ENCODE measurements around the gene CCDC85A.

CCDC85A gene

GRCh38 chr2:56215911-56216310 is 32.1 kb downstream of the CCDC85A start:
- H3K9me2 ChIP-seq (replicated peaks; ENCODE audit: insufficient read depth, low read length), result no peaks in the 10 kb centered on the region
- H3K36me3 ChIP-seq (replicated peaks; ENCODE audit: insufficient read depth, low read length), result no peaks in the 10 kb centered on the region

GRCh38 chr2:56217106-56217505 is 33.3 kb downstream of the CCDC85A start:
- Histone ChIP-seq H3K27me3 (replicated peaks; ENCODE audit: insufficient read depth, low read length) (no peaks in the 10 kb centered on the region), H3K4me2 (ENCODE audit: low read depth, low read length) (no peak overlapping the region), H3K9me3 (replicated peaks; ENCODE audit: insufficient read depth, low read length) (no peaks in the 10 kb centered on the region), H3K27ac (ENCODE audit: low read length) (no peak overlapping the region), H3K9ac (ENCODE audit: low read length) (no peak overlapping the region), H3K4me1 (ENCODE audit: low read length) (no peaks in the 10 kb centered on the region), H2AFZ (ENCODE audit: low read length) (no peak overlapping the region), H3K79me2 (ENCODE audit: low read length) (no peaks in the 10 kb centered on the region), H3K36me3 (replicated peaks; ENCODE audit: insufficient read depth, low read length) (no peaks in the 10 kb centered on the region), H3K4me3 (ENCODE audit: low read length) (no peak overlapping the region), H3K9me2 (replicated peaks; ENCODE audit: insufficient read depth, low read length) (no peaks in the 10 kb centered on the region), H4K20me1 (ENCODE audit: insufficient read depth, low read length) (no peaks in the 10 kb centered on the region), H3F3A (ENCODE audit: insufficient read depth, low read length) (no peaks in the 10 kb centered on the region)
- no peak for TF ChIP-seq EZH2 (optimal IDR thresholded peaks at IDR 0.05; ENCODE audit: low read depth, low read length)
- TF ChIP-seq EZH2phosphoT487 (IDR thresholded peaks at IDR 0.05; ENCODE audit: low read length), result no peak
- TF ChIP-seq CTCF (IDR thresholded peaks at IDR 0.05; ENCODE audit: low read length), result no peak
- no peak for DNase-seq

More at GRCh38 chr2:56215911-56216310, 32.1 kb downstream of the CCDC85A start:
- Histone ChIP-seq H4K20me1 (ENCODE audit: insufficient read depth, low read length) (no peaks in the 10 kb centered on the region), H3K79me2 (ENCODE audit: low read length) (no peaks in the 10 kb centered on the region), H3K9ac (ENCODE audit: low read length) (no peak overlapping the region), H3F3A (ENCODE audit: insufficient read depth, low read length) (no peaks in the 10 kb centered on the region), H2AFZ (ENCODE audit: low read length) (no peak overlapping the region), H3K4me1 (ENCODE audit: low read length) (no peaks in the 10 kb centered on the region), H3K4me2 (ENCODE audit: low read depth, low read length) (no peak overlapping the region), H3K27me3 (replicated peaks; ENCODE audit: insufficient read depth, low read length) (no peaks in the 10 kb centered on the region), H3K9me3 (replicated peaks; ENCODE audit: insufficient read depth, low read length) (no peaks in the 10 kb centered on the region), H3K4me3 (ENCODE audit: low read length) (no peak overlapping the region), H3K27ac (ENCODE audit: low read length) (no peak overlapping the region)
- no peak for DNase-seq
- no peak for TF ChIP-seq EZH2 (optimal IDR thresholded peaks at IDR 0.05; ENCODE audit: low read depth, low read length)
- no peak for TF ChIP-seq CTCF (IDR thresholded peaks at IDR 0.05; ENCODE audit: low read length)
- no peak for TF ChIP-seq EZH2phosphoT487 (IDR thresholded peaks at IDR 0.05; ENCODE audit: low read length)

GRCh38 chr2:56222481-56222880 is 38.7 kb downstream of the CCDC85A start:
- no peak overlapping the region for H3K9ac ChIP-seq (ENCODE audit: low read length)
- no peaks in the 10 kb centered on the region for H3K79me2 ChIP-seq (ENCODE audit: low read length)
- H2AFZ ChIP-seq (ENCODE audit: low read length), result no peak overlapping the region
- H3K27ac ChIP-seq (ENCODE audit: low read length), result no peak overlapping the region
- H3K36me3 ChIP-seq (replicated peaks; ENCODE audit: insufficient read depth, low read length), result no peaks in the 10 kb centered on the region
- H4K20me1 ChIP-seq (ENCODE audit: insufficient read depth, low read length), result no peaks in the 10 kb centered on the region
- H3K4me2 ChIP-seq (ENCODE audit: low read depth, low read length), result no peak overlapping the region
- no peaks in the 10 kb centered on the region for H3K9me3 ChIP-seq (replicated peaks; ENCODE audit: insufficient read depth, low read length)
- H3K27me3 ChIP-seq (replicated peaks; ENCODE audit: insufficient read depth, low read length), result no peaks in the 10 kb centered on the region
- H3F3A ChIP-seq (ENCODE audit: insufficient read depth, low read length), result no peaks in the 10 kb centered on the region
- no peaks in the 10 kb centered on the region for H3K4me1 ChIP-seq (ENCODE audit: low read length)
- no peaks in the 10 kb centered on the region for H3K9me2 ChIP-seq (replicated peaks; ENCODE audit: insufficient read depth, low read length)
- no peak overlapping the region for H3K4me3 ChIP-seq (ENCODE audit: low read length)
- no peak for DNase-seq
- TF ChIP-seq EZH2phosphoT487 (IDR thresholded peaks at IDR 0.05; ENCODE audit: low read length), result no peak
- no peak for TF ChIP-seq CTCF (IDR thresholded peaks at IDR 0.05; ENCODE audit: low read length)
- no peak for TF ChIP-seq EZH2 (optimal IDR thresholded peaks at IDR 0.05; ENCODE audit: low read depth, low read length)

Data from MM.1S (cell line).